HG02885 (cell line): ENCODE data around the gene FETUB.
"Not testable (repeated sequence)": the region's sequence is repeated elsewhere in the genome, so short reads cannot be mapped to it uniquely, and the experiment has no call there.

Experiments
- ATAC-seq: cut with Tn5 transposase; IDR thresholded peaks from one replicate; pipeline ENCODE4 v1.9.1; 2021; ENCODE audit warnings: mild to moderate bottlenecking; ENCODE audit not compliant: unreplicated experiment, poor library complexity

FETUB gene

GRCh38 chr3:186665625-186666188 is 25.5 kb downstream of the FETUB start, which contains the start of gene HRG:
Gene HRG, plus strand, starts transcription at chr3:186666014. Its CDS starts 18 bp downstream, at chr3:186666032.
- no peak for ATAC-seq

GRCh38 chr3:186668426-186668825 is 28.2 kb downstream of the FETUB start:
- ATAC-seq, result no peak

GRCh38 chr3:186669378-186670084 is 29.3 kb downstream of the FETUB start:
- no peak for ATAC-seq

- no peak for ATAC-seq
These were observed 30.0 kb downstream of the FETUB start for GRCh38 chr3:186670155-186670554.

GRCh38 chr3:186671051-186671450 is 30.9 kb downstream of the FETUB start:
- no peak for ATAC-seq

- no peak for ATAC-seq
These were observed 38.4 kb downstream of the FETUB start for GRCh38 chr3:186678604-186679003.

GRCh38 chr3:186679151-186679550 is 39.0 kb downstream of the FETUB start:
- ATAC-seq, result no peak

- no peak for ATAC-seq
These were observed 40.7 kb downstream of the FETUB start for GRCh38 chr3:186680869-186681268.

- ATAC-seq, result no peak
These were observed 42.6 kb downstream of the FETUB start for GRCh38 chr3:186682812-186683211.

GRCh38 chr3:186683979-186684378 is 43.8 kb downstream of the FETUB start:
- no peak for ATAC-seq

GRCh38 chr3:186686475-186686874 is 46.3 kb downstream of the FETUB start:
- not testable (repeated sequence) for ATAC-seq

- ATAC-seq, result no peak
These were observed 47.0 kb downstream of the FETUB start for GRCh38 chr3:186687120-186687651.

- ATAC-seq, result not testable (repeated sequence)
These were observed 50.1 kb downstream of the FETUB start for GRCh38 chr3:186690304-186690703.

GRCh38 chr3:186691676-186692075 is 51.5 kb downstream of the FETUB start:
- ATAC-seq, result no peak

- no peak for ATAC-seq
These were observed 53.6 kb downstream of the FETUB start for GRCh38 chr3:186693843-186694242.

- ATAC-seq, result no peak
These were observed 54.3 kb downstream of the FETUB start for GRCh38 chr3:186694288-186695032.

- ATAC-seq, result no peak
These were observed 56.3 kb downstream of the FETUB start for GRCh38 chr3:186696522-186696921.

- ATAC-seq, result no peak
These were observed 57.3 kb downstream of the FETUB start for GRCh38 chr3:186697510-186697909.

- peak; percentile 57 for ATAC-seq
These were observed 60.1 kb downstream of the FETUB start for GRCh38 chr3:186700267-186700666.

- not testable (repeated sequence) for ATAC-seq
These were observed 62.3 kb downstream of the FETUB start for GRCh38 chr3:186702451-186702850.
